ENCODE results near the gene RBM41.

Gene RBM41

DNA sequence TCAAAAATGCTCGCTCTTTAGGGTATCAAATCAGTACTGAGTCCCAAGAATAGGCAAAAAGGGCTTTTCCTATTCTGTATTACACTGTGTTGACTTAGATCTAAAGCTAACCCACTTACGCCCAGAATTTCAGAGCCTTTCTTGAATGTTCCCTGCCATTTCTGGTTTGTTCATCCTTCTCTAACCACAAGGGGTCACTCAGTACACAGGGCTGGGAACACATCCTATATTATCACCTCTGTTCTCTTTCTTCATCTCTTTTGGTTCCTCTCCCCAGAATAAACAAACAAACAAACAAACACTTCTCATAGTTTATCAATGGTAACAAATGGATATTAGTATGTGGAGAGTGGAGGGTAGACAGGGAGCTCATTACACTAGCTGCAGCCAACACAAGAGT is 93.1 kb downstream of the RBM41 start:
- no peak for DNase-seq

DNA sequence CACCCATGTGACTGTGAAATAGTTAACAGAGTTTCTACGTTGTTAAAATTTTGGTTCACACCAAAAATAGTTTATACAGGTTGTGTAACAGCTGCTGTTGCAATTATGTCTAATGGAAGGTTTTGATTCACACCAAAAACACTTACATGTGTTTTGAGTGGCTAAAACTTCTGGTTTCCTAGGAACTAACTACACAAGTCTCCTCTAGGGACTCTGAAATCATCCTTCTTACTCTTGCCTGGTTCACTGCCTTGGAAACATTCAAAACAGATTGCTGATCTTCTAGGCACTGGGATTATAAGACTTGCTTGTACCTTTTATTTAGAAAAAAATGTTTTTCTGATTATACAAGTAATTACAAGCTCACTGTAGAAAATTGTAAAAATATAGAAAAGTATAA is 103.7 kb downstream of the RBM41 start:
- no peak for DNase-seq
